Caco-2 (cell line): ENCODE results near the gene NDUFS2. TPM values are rescaled to one million over a fixed set of nuclear protein-coding genes. Genes with fewer than 3 reads are reported as not detected.
"Not testable (repeated sequence)": the region's sequence is repeated elsewhere in the genome, so short reads cannot be mapped to it uniquely, and the experiment has no call there.

Experiments used
- BruUV-seq: library from RNA; stranded (reverse); fragments of 400-500 nt; replicated peaks from 2 replicates; lab custom pipeline; 2021; lab: Mats Ljungman, UMichigan
- CTCF ChIA-PET: fragments of 300-600 bp; sonication (Branson Sonifier 250); formaldehyde crosslinking; loops from one replicate; lab custom pipeline; 2022; ENCODE audit warnings: antibody characterized with exemption; lab: Charles Lee
- POLR2A ChIA-PET: fragments of 300-600 bp; sonication (Branson Sonifier 250); formaldehyde crosslinking; loops from one replicate; lab custom pipeline; 2022; ENCODE audit warnings: antibody characterized with exemption; lab: Charles Lee
- DNase-seq, 2 experiments: peaks; one replicate each; pipeline versions ENCODE4 v3.0.0 to v3.0.0-alpha.2; 2020 to 2022
- H3K27me3 ChIP-seq: replicated peaks from 2 replicates; pipeline ENCODE4 v1.6.0; 2011; ENCODE audit warnings: low read length; ENCODE audit not compliant: control insufficient read depth, insufficient read depth
- H3K36me3 ChIP-seq: 2 replicates; pipeline ENCODE4 v1.5.1; 2011; ENCODE audit warnings: low read length; ENCODE audit not compliant: control insufficient read depth, insufficient read depth
- H3K4me1 ChIP-seq: fragments of 250-450 bp; sonication (Bioruptor Pico); 2 replicates; pipeline ENCODE4 v1.5.1; 2020; ENCODE audit warnings: mild to moderate bottlenecking
- H3K4me3 ChIP-seq: 2 replicates; pipeline ENCODE4 v1.5.1; 2011; ENCODE audit warnings: low read depth, mild to moderate bottlenecking, control low read depth, low read length
- H3K9me3 ChIP-seq: fragments of 250-450 bp; sonication (Bioruptor Pico); 2 replicates; pipeline ENCODE4 v1.5.1; 2020; ENCODE audit warnings: mild to moderate bottlenecking, moderate library complexity
- H3K27ac Mint-ChIP-seq: one replicate; pipeline ENCODE4 v1.8.0; 2022; ENCODE audit warnings: mixed read lengths; ENCODE audit not compliant: unreplicated experiment
- H3K27me3 Mint-ChIP-seq: one replicate; pipeline ENCODE4 v1.8.0; 2022; ENCODE audit warnings: mixed read lengths; ENCODE audit not compliant: insufficient read depth, unreplicated experiment
- H3K36me3 Mint-ChIP-seq: one replicate; pipeline ENCODE4 v1.8.0; 2022; ENCODE audit warnings: mild to moderate bottlenecking, mixed read lengths; ENCODE audit not compliant: insufficient read depth, unreplicated experiment
- H3K4me1 Mint-ChIP-seq: one replicate; pipeline ENCODE4 v1.8.0; 2022; ENCODE audit warnings: low read depth, mixed read lengths; ENCODE audit not compliant: unreplicated experiment
- H3K4me3 Mint-ChIP-seq: one replicate; pipeline ENCODE4 v1.8.0; 2022; ENCODE audit warnings: mild to moderate bottlenecking, moderate library complexity, mixed read lengths; ENCODE audit not compliant: unreplicated experiment
- H3K9me3 Mint-ChIP-seq: one replicate; pipeline ENCODE4 v1.8.0; 2022; ENCODE audit warnings: mixed read lengths; ENCODE audit not compliant: unreplicated experiment
- CTCF ChIP-seq, 2 experiments: fragments of 200-600 bp in 1 of 2; IDR thresholded peaks; 1 replicate in 1 of 2; 2 replicates in 1 of 2; pipeline versions ENCODE4 v1.5.1 to v1.8.0; 2011 to 2022; ENCODE audit warnings: antibody characterized with exemption in 1 of 2, control low read depth in 1 of 2, inconsistent platforms in 1 of 2, low read depth in 1 of 2, low read length in 1 of 2, mild to moderate bottlenecking in 1 of 2, moderate library complexity in 1 of 2; ENCODE audit not compliant: insufficient read depth in 1 of 2, severe bottlenecking in 1 of 2, unreplicated experiment in 1 of 2
- intact Hi-C: fragments of 100-400 bp; cut with micrococcal nuclease; formaldehyde crosslinking; loops from one replicate; pipeline ENCODE4 v1.10.0; 2022; ENCODE audit not compliant: unreplicated experiment
- total RNA-seq: library from RNA; stranded (reverse); gene quantifications from 2 replicates; pipeline ENCODE4 v1.2.3, GENCODE V29; 2022

The NDUFS2 gene
- total RNA-seq, 1 experiment from 2014 or later = 115 TPM

- H3K4me1 ChIP-seq = peaks cover 77% of the 10 kb centered on the region
- CTCF ChIA-PET = interaction anchor here (0.7 to 1.3 kb wide), 2 partner anchors 69 to 834 kb away, joined by 4 to 5 read pairs; no protein-coding TSS in a partner anchor
- Mint-ChIP-seq H3K36me3 (peaks cover 73% of the 10 kb centered on the region), H3K27ac (peak overlapping the region; percentile 97), H3K4me1 (peaks cover 75% of the 10 kb centered on the region), H3K27me3 (no peaks in the 10 kb centered on the region), H3K9me3 (peaks cover 24% of the 10 kb centered on the region), H3K4me3 (peak overlapping the region; percentile 99)
- BruUV-seq = no TSS peak
- DNase-seq = no peak
- peaks cover 8% of the 10 kb centered on the region; the same call in 1 of the 2 replicates for H3K9me3 ChIP-seq
- TF ChIP-seq CTCF (IDR thresholded peaks at IDR 0.05; ENCODE audit: insufficient read depth in 1 of 2, low read depth in 1 of 2, low read length in 1 of 2, severe bottlenecking in 1 of 2, unreplicated experiment in 1 of 2) = no peak
- POLR2A ChIA-PET = interaction anchor here (0.9 kb wide), 1 partner anchor 11 kb away, joined by 4 read pairs; no protein-coding TSS in a partner anchor
- H3K27me3 ChIP-seq = no peaks in the 10 kb centered on the region
- H3K4me3 ChIP-seq = peak overlapping the region; percentile 31
- intact Hi-C loops = no loop called here
- peaks cover 2% of the 10 kb centered on the region; the same call in 1 of the 2 replicates for H3K36me3 ChIP-seq
Measured at GRCh38 chr1:161222175-161223019, 20.2 kb downstream of the NDUFS2 start.

- peaks cover 78% of the 10 kb centered on the region for H3K36me3 Mint-ChIP-seq
- no TSS peak for BruUV-seq
- H3K27me3 ChIP-seq = no peaks in the 10 kb centered on the region
- peaks cover 65% of the 10 kb centered on the region for H3K4me1 ChIP-seq
- TF ChIP-seq CTCF (IDR thresholded peaks at IDR 0.05; ENCODE audit: insufficient read depth in 1 of 2, low read depth in 1 of 2, low read length in 1 of 2, severe bottlenecking in 1 of 2, unreplicated experiment in 1 of 2) = no peak
- peak overlapping the region; percentile 97 for H3K27ac Mint-ChIP-seq
- POLR2A ChIA-PET = interaction anchor here (0.8 to 1.6 kb wide), 6 partner anchors 13 to 204 kb away, joined by 4 to 11 read pairs (median 4); partner anchors contain the start of genes NDUFS2 and SDHC
- CTCF ChIA-PET = interaction anchor here (0.6 to 1.9 kb wide), 10 partner anchors 9 to 167 kb away, joined by 3 to 21 read pairs (median 5); partner anchors contain the start of genes FCER1G, NDUFS2 and PPOX
- DNase-seq = peak; percentile 95 to 97
- peak overlapping the region; percentile 99 for H3K4me3 Mint-ChIP-seq
- no peaks in the 10 kb centered on the region for H3K27me3 Mint-ChIP-seq
- peaks cover 24% of the 10 kb centered on the region for H3K9me3 Mint-ChIP-seq
- peak overlapping the region; percentile 31; the same call in 1 of the 2 replicates for H3K4me3 ChIP-seq
- peaks cover 8% of the 10 kb centered on the region; the same call in 1 of the 2 replicates for H3K9me3 ChIP-seq
- H3K4me1 Mint-ChIP-seq = peaks cover 61% of the 10 kb centered on the region
- intact Hi-C loops = no loop called here
- H3K36me3 ChIP-seq = peaks cover 2% of the 10 kb centered on the region
Measured at GRCh38 chr1:161223805-161224694, 21.9 kb downstream of the NDUFS2 start.

- POLR2A ChIA-PET = interaction anchor here (0.8 to 1.6 kb wide), 5 partner anchors 14 to 89 kb away, joined by 4 to 22 read pairs (median 5); partner anchors contain the start of genes NDUFS2 and SDHC
- H3K36me3 ChIP-seq, H3K27me3 Mint-ChIP-seq, H3K4me3 ChIP-seq, DNase-seq, H3K9me3 ChIP-seq, H3K27me3 ChIP-seq: not testable (repeated sequence)
- peak overlapping the region; percentile 99 for H3K4me3 Mint-ChIP-seq
- H3K9me3 Mint-ChIP-seq = peaks cover 24% of the 10 kb centered on the region
- H3K27ac Mint-ChIP-seq = peak overlapping the region; percentile 97
- BruUV-seq = TSS peak; percentile 88
- intact Hi-C loops = loop anchor here (1.0 kb wide), 4 partner anchors 7 to 90 kb away; partner anchors contain the start of gene SDHC
- H3K4me1 ChIP-seq = peaks cover 59% of the 10 kb centered on the region
- H3K36me3 Mint-ChIP-seq = peaks cover 72% of the 10 kb centered on the region
- CTCF ChIA-PET = interaction anchor here (0.6 to 1.9 kb wide), 8 partner anchors 16 to 165 kb away, joined by 4 to 21 read pairs (median 6); partner anchors contain the start of genes NDUFS2 and PPOX
- H3K4me1 Mint-ChIP-seq = peaks cover 55% of the 10 kb centered on the region
Measured at GRCh38 chr1:161224695-161225087, 22.5 kb downstream of the NDUFS2 start.
